HG02642 (cell line): ENCODE data around the gene HYLS1.
"Not testable (repeated sequence)": the region's sequence is repeated elsewhere in the genome, so short reads cannot be mapped to it uniquely, and the experiment has no call there.

Experiments
- ATAC-seq: cut with Tn5 transposase; IDR thresholded peaks from one replicate; pipeline ENCODE4 v1.9.1; 2021; ENCODE audit warnings: mild to moderate bottlenecking; ENCODE audit not compliant: unreplicated experiment, poor library complexity

HYLS1 gene

GRCh38 chr11:125902277-125902926, 14.9 kb downstream of the HYLS1 start:
- no peak for ATAC-seq

- peak; percentile 98 for ATAC-seq
Observed at GRCh38 chr11:125902927-125903710, 15.7 kb downstream of the HYLS1 start, which contains the start of gene PUS3. Gene PUS3, minus strand, starts transcription at chr11:125903206. Its CDS starts 6,922 bp downstream, at chr11:125896284.

GRCh38 chr11:125903711-125904659, 16.5 kb downstream of the HYLS1 start, which contains the start of gene DDX25:
Gene DDX25, plus strand, starts transcription at chr11:125904508. Its CDS starts 10 bp downstream, at chr11:125904518.
- ATAC-seq, result no peak

DNA sequence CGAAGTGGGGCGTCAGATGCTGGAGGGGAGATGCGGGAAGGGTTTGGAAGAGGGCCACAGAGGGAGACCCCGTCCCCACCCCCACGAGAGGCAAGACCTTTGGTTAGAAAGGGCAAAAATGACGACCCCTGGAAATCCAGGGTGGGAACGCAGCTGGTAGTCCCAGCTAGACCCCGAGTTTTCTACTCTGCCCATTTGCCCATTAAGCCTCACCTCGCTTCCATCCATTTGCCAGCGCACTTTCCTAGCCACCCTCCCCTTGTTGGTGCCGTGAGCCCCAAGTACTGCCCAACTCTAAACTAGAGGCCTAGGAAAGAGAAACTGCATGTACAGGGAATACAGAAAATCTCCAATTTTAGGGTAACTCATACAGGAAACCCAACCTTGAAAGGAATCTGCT, 17.2 kb downstream of the HYLS1 start:
- ATAC-seq, result no peak

GRCh38 chr11:125910226-125910849, 22.9 kb downstream of the HYLS1 start:
- no peak for ATAC-seq

- ATAC-seq, result not testable (repeated sequence)
Observed at GRCh38 chr11:125914601-125915000, 27.1 kb downstream of the HYLS1 start.

GRCh38 chr11:125916683-125917347, 29.3 kb downstream of the HYLS1 start:
- ATAC-seq, result no peak

GRCh38 chr11:125918140-125918840, 30.8 kb downstream of the HYLS1 start:
- no peak for ATAC-seq

DNA sequence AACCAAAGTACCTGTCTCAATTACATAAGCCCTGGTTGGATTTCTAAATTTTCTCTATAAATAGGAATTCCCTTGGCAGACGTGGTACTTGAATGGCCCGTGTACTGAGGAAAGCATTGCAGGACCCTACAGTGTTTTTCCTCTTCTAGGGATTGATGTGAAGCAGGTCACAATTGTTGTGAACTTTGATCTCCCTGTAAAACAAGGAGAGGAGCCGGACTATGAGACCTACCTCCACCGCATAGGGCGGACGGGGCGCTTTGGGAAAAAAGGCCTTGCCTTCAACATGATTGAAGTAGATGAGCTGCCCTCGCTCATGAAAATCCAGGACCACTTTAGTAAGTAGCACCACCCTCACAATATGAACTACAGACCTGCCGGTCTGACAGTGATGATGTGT, 33.6 kb downstream of the HYLS1 start:
- no peak for ATAC-seq

GRCh38 chr11:125922156-125922555, 34.7 kb downstream of the HYLS1 start:
- ATAC-seq, result no peak

- peak; percentile 58 for ATAC-seq
Observed at GRCh38 chr11:125923012-125923579, 35.6 kb downstream of the HYLS1 start.

GRCh38 chr11:125923633-125924032, 36.2 kb downstream of the HYLS1 start:
- no peak for ATAC-seq

- no peak for ATAC-seq
Observed at GRCh38 chr11:125924384-125925007, 37.0 kb downstream of the HYLS1 start.

DNA sequence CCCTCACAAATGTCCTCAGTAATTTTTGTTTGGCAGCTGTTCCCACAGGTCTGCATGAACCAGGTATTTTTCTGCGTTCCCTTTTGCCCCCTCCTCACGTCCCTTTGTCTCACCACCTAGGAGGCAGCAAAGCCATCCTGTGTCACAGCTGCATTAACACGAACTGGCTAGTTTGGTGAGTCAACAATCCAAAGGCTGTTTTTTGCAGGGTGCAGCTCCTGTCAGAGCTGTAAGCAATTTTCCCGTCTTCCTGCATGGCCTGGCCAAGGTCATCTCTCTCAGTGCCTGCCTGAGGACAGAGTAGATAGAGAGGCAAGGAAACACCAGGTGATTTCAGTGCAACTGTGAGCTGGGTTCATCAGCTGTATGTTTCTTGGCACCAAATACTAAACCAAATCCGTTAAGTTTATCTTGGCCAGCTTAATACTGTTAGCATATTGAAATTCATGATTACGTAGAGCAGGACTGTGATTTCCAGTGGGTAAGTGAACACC, 37.8 kb downstream of the HYLS1 start:
- ATAC-seq, result no peak

GRCh38 chr11:125925804-125926203, 38.3 kb downstream of the HYLS1 start:
- no peak for ATAC-seq

DNA sequence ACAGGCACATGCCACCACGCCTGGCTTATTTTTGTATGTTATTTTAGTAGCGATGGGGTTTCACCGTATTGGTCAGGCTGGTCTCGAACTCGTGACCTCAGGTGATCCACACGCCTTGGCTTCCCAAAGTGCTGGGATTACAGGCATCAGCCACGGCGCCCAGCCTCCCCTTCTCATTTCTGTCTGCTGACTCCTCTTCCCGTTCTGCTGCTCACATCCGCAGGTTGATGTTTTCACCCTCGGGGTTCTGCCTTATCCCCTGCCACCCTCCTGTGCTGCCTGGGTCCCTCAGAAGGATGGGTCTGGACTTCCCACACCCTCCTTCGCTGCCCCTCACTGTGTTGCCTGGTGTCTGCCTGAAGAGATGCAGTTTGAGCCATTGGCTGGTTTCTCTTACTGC, 39.2 kb downstream of the HYLS1 start:
- no peak for ATAC-seq

GRCh38 chr11:125929445-125930075, 42.1 kb downstream of the HYLS1 start:
- no peak for ATAC-seq

GRCh38 chr11:125930076-125930450, 42.6 kb downstream of the HYLS1 start:
- no peak for ATAC-seq
